Keratinocyte (primary cell): ENCODE measurements around the gene RFTN1. TPM values are rescaled to one million over a fixed set of nuclear protein-coding genes. Genes with fewer than 3 reads are reported as not detected.

Source experiments
- DNase-seq: peaks from one replicate; pipeline ENCODE4 v3.0.0-alpha.2; 2011; ENCODE audit warnings: low read depth, missing footprints, low spot score
- FAIRE-seq: peaks from 2 replicates; lab custom pipeline; 2011; peaks lifted over from hg19 to GRCh38; lab: Jason Lieb, UNC
- H2AFZ ChIP-seq: 2 replicates; pipeline ENCODE4 v1.6.0; 2012; ENCODE audit warnings: low read length, control low read depth, inconsistent platforms; ENCODE audit not compliant: control insufficient read depth
- H3K27ac ChIP-seq: 2 replicates; pipeline ENCODE4 v1.5.1; 2011; ENCODE audit warnings: low read length; ENCODE audit not compliant: control insufficient read depth, insufficient read depth
- H3K27me3 ChIP-seq: 3 replicates; pipeline ENCODE4 v1.6.0; 2011; ENCODE audit warnings: low read length; ENCODE audit not compliant: control insufficient read depth, insufficient read depth; ENCODE audit errors: extremely low read depth
- H3K36me3 ChIP-seq, 2 experiments: 2 replicates in 1 of 2; 3 replicates in 1 of 2; pipeline ENCODE4 v1.5.1; 2011; ENCODE audit warnings: low read length in 2 of 2, mild to moderate bottlenecking in 1 of 2; ENCODE audit not compliant: control insufficient read depth in 2 of 2, insufficient read depth in 2 of 2; ENCODE audit errors: extremely low read depth in 1 of 2
- H3K4me1 ChIP-seq: 3 replicates; pipeline ENCODE4 v1.5.1; 2011; ENCODE audit warnings: low read length; ENCODE audit not compliant: control insufficient read depth, insufficient read depth; ENCODE audit errors: extremely low read depth
- H3K4me2 ChIP-seq: 3 replicates; pipeline ENCODE4 v1.6.0; 2011; ENCODE audit warnings: low read depth, low read length; ENCODE audit not compliant: control insufficient read depth, insufficient read depth; ENCODE audit errors: extremely low read depth
- H3K4me3 ChIP-seq, 3 experiments: fragments of 200-600 bp in 1 of 3; sonication (generic) in 1 of 3; 2 replicates in 2 of 3; 3 replicates in 1 of 3; pipeline ENCODE4 v1.5.1; 2011 to 2016; ENCODE audit warnings: low read length in 3 of 3, mild to moderate bottlenecking in 3 of 3, control low read depth in 2 of 3, inconsistent platforms in 1 of 3, low read depth in 1 of 3, mixed read lengths in 1 of 3, mixed run types in 1 of 3, moderate library complexity in 1 of 3; ENCODE audit not compliant: control insufficient read depth in 2 of 3, insufficient read depth in 2 of 3; ENCODE audit errors: extremely low read depth in 1 of 3
- H3K79me2 ChIP-seq: 2 replicates; pipeline ENCODE4 v1.6.0; 2012; ENCODE audit warnings: low read length; ENCODE audit not compliant: control insufficient read depth, insufficient read depth
- H3K9ac ChIP-seq: 3 replicates; pipeline ENCODE4 v1.6.0; 2011; ENCODE audit warnings: low read length; ENCODE audit not compliant: control insufficient read depth, insufficient read depth; ENCODE audit errors: extremely low read depth
- H3K9me1 ChIP-seq: 3 replicates; pipeline ENCODE4 v1.6.0; 2011; ENCODE audit warnings: low read length; ENCODE audit not compliant: control insufficient read depth, insufficient read depth; ENCODE audit errors: extremely low read depth
- H3K9me3 ChIP-seq: 2 replicates; pipeline ENCODE4 v1.5.1; 2012; ENCODE audit warnings: low read depth, low read length; ENCODE audit not compliant: control insufficient read depth
- H4K20me1 ChIP-seq: 3 replicates; pipeline ENCODE4 v1.6.0; 2011; ENCODE audit warnings: low read length; ENCODE audit not compliant: control insufficient read depth, insufficient read depth; ENCODE audit errors: extremely low read depth
- EZH2 ChIP-seq: IDR thresholded peaks from one replicate; pipeline ENCODE4 v1.6.1; 2012; ENCODE audit warnings: inconsistent platforms, mild to moderate bottlenecking, low read length, moderate library complexity
- dilution Hi-C: fragments of 300-500 bp; cut with MboI; formaldehyde crosslinking; loops from one replicate; pipeline ENCODE4 v1.7.0; 2020; ENCODE audit warnings: low sequenced_read_pairs; ENCODE audit not compliant: extremely low pct_ligation_motif_present
- polyA plus RNA-seq, 5 experiments: library from polyadenylated mRNA; depleted of rRNA in 3 of 5; stranded (reverse) in 3 of 5; stranded (forward) in 1 of 5; unstranded in 1 of 5; fragments of >200 nt; gene quantifications; 1 replicate in 1 of 5; 2 replicates in 3 of 5; 3 replicates in 1 of 5; pipeline versions ENCODE4 v1.2.1 to v1.2.3, GENCODE V29; 2011 to 2012; ENCODE audit warnings: missing spikeins in 2 of 5, low read depth in 1 of 5, low replicate concordance in 1 of 5
- TF ChIP-seq, protein P1 (sequence below), 3 experiments: IDR thresholded peaks in 1 of 3; conservative IDR thresholded peaks in 1 of 3; optimal IDR thresholded peaks in 1 of 3; 2 replicates in 2 of 3; 3 replicates in 1 of 3; pipeline versions ENCODE3 to v1.5.1; 2011; ENCODE audit warnings: low read length in 3 of 3, mild to moderate bottlenecking in 3 of 3, moderate library complexity in 2 of 3, control low read depth in 1 of 3, inconsistent platforms in 1 of 3; ENCODE audit not compliant: insufficient read depth in 2 of 3; ENCODE audit errors: extremely low read depth in 1 of 3

The RFTN1 gene
- polyA plus RNA-seq, 1 donor (not counting 4 experiments of a cell fraction or from before 2014, with no cell fraction given), result 18.0 TPM

DNA sequence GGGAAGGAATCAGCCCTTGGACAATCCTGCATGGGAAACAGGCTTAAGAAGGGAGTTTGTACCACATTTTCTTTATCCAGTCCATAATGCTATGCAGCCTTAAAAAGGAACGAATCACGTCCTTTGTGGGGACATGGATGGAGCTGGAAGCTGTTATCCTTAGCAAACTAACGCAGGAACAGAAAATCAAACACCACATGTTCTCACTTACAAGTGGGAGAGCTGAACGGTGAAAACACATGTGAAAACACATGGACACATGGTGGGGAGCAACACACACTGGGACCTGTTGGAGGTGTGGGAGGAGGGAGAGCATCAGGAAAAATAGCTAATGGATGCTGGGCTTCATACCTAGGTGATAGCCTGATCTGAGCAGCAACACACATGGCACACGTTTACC is 178.2 kb downstream of the RFTN1 start:
- peaks cover 3% of the 10 kb centered on the region for H3K4me1 ChIP-seq
- no peaks in the 10 kb centered on the region for H3K27me3 ChIP-seq
- H3K27ac ChIP-seq, result no peak overlapping the region
- dilution Hi-C loops, result no loop called here
- H3K9ac ChIP-seq, result no peak overlapping the region
- H2AFZ ChIP-seq, result no peak overlapping the region
- H3K79me2 ChIP-seq, result no peaks in the 10 kb centered on the region
- no peak overlapping the region for H3K4me2 ChIP-seq
- DNase-seq (no peak), FAIRE-seq (no peak)
- peaks cover 4 to 7% of the 10 kb centered on the region in 2 experiments for H3K36me3 ChIP-seq
- no peak for TF ChIP-seq EZH2
- TF ChIP-seq, protein P1, sequence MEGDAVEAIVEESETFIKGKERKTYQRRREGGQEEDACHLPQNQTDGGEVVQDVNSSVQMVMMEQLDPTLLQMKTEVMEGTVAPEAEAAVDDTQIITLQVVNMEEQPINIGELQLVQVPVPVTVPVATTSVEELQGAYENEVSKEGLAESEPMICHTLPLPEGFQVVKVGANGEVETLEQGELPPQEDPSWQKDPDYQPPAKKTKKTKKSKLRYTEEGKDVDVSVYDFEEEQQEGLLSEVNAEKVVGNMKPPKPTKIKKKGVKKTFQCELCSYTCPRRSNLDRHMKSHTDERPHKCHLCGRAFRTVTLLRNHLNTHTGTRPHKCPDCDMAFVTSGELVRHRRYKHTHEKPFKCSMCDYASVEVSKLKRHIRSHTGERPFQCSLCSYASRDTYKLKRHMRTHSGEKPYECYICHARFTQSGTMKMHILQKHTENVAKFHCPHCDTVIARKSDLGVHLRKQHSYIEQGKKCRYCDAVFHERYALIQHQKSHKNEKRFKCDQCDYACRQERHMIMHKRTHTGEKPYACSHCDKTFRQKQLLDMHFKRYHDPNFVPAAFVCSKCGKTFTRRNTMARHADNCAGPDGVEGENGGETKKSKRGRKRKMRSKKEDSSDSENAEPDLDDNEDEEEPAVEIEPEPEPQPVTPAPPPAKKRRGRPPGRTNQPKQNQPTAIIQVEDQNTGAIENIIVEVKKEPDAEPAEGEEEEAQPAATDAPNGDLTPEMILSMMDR (optimal IDR thresholded peaks at IDR 0.05 in 1 of 3, IDR thresholded peaks at IDR 0.05 in 1 of 3, conservative IDR thresholded peaks at IDR 0.05 in 1 of 3; ENCODE audit: extremely low read depth in 1 of 3, insufficient read depth in 2 of 3, low read length in 3 of 3), result no peak
- H4K20me1 ChIP-seq, result no peaks in the 10 kb centered on the region
- peaks cover 3% of the 10 kb centered on the region for H3K9me1 ChIP-seq
- H3K4me3 ChIP-seq, result no peak overlapping the region
- H3K9me3 ChIP-seq, result peaks cover 6% of the 10 kb centered on the region

DNA sequence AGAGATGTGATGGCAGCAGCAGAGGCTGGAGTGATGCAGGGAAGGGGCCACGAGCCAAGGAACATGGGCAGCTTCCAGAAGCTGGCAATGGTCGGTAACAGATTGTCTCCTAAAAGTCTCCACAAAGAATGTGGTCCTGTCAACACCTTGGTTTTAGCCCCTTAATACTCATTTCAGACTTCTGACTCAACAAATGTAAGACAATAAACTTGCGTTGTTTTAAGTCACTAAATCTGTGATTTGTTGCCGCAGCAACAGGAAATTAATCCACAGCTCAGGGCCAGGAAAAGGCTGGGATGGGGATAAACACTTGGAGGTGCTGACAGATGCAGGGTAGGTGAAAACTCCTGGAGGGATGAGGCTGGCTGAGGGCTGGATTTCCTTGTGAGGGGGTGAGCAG is 178.6 kb downstream of the RFTN1 start:
- DNase-seq (no peak), FAIRE-seq (no peak)
- H2AFZ ChIP-seq, result no peak overlapping the region
- no peak overlapping the region for H3K9ac ChIP-seq
- peaks cover 3% of the 10 kb centered on the region for H3K4me1 ChIP-seq
- H3K4me2 ChIP-seq, result no peak overlapping the region
- H3K79me2 ChIP-seq, result no peaks in the 10 kb centered on the region
- peaks cover 3% of the 10 kb centered on the region for H3K9me1 ChIP-seq
- TF ChIP-seq, protein P1 (optimal IDR thresholded peaks at IDR 0.05 in 1 of 3, IDR thresholded peaks at IDR 0.05 in 1 of 3, conservative IDR thresholded peaks at IDR 0.05 in 1 of 3; ENCODE audit: extremely low read depth in 1 of 3, insufficient read depth in 2 of 3, low read length in 3 of 3), result no peak
- no peak for TF ChIP-seq EZH2
- dilution Hi-C loops, result no loop called here
- H3K9me3 ChIP-seq, result peaks cover 6% of the 10 kb centered on the region
- H3K4me3 ChIP-seq, result no peak overlapping the region
- H3K27me3 ChIP-seq, result no peaks in the 10 kb centered on the region
- peaks cover 4 to 8% of the 10 kb centered on the region in 2 experiments for H3K36me3 ChIP-seq
- no peak overlapping the region for H3K27ac ChIP-seq
- H4K20me1 ChIP-seq, result no peaks in the 10 kb centered on the region
